HepG2 (cell line): ENCODE measurements around the gene CAMK2A. TPM values are rescaled to one million over a fixed set of nuclear protein-coding genes. Genes with fewer than 3 reads are reported as not detected.

Experiments used
- AGO1 ChIP-seq: fragments of 200-400 bp; formaldehyde crosslinking; IDR thresholded peaks from 2 replicates; pipeline ENCODE4 v1.6.1; 2017; ENCODE audit warnings: mild to moderate bottlenecking, low read depth, low read length, moderate library complexity; ENCODE audit not compliant: poor library complexity, severe bottlenecking
- FOXJ3 ChIP-seq: sonication (generic); formaldehyde crosslinking; IDR thresholded peaks from 2 replicates; pipeline ENCODE4 v1.4.0; 2020; ENCODE audit warnings: missing genetic modification reagents, mild to moderate bottlenecking, borderline replicate concordance
- HIVEP1 ChIP-seq: sonication (generic); formaldehyde crosslinking; IDR thresholded peaks from 2 replicates; pipeline ENCODE4 v1.4.0; 2020; ENCODE audit warnings: mild to moderate bottlenecking, missing genetic modification reagents
- HNRNPL ChIP-seq: fragments of 200-400 bp; formaldehyde crosslinking; IDR thresholded peaks from 2 replicates; pipeline ENCODE4 v1.6.1; 2017; ENCODE audit warnings: mild to moderate bottlenecking, low read depth, low read length
- KAT8 ChIP-seq: IDR thresholded peaks from 2 replicates; pipeline ENCODE4 v1.6.1; 2016; ENCODE audit warnings: missing genetic modification reagents, missing compliant biosample characterization
- MED13 ChIP-seq: sonication (generic); formaldehyde crosslinking; IDR thresholded peaks from 2 replicates; pipeline ENCODE4 v1.5.0; 2020; ENCODE audit warnings: missing genetic modification reagents
- PATZ1 ChIP-seq: sonication (generic); formaldehyde crosslinking; IDR thresholded peaks from 2 replicates; pipeline ENCODE4 v1.4.0; 2020; ENCODE audit warnings: missing genetic modification reagents
- RARA ChIP-seq: IDR thresholded peaks from 2 replicates; pipeline ENCODE4 v1.6.1; 2016; ENCODE audit warnings: missing genetic modification reagents, missing compliant biosample characterization
- RFX1 ChIP-seq: fragments of 450-650 bp; IDR thresholded peaks from 2 replicates; pipeline ENCODE4 v1.6.1; 2017
- RXRA ChIP-seq: sonication (generic); formaldehyde crosslinking; IDR thresholded peaks from 2 replicates; pipeline ENCODE4 v1.5.1; 2020; ENCODE audit warnings: missing genetic modification reagents
- SOX13 ChIP-seq, 3 experiments: fragments of 450-650 bp in 1 of 3; sonication (generic) in 1 of 3; formaldehyde crosslinking in 1 of 3; IDR thresholded peaks in 2 of 3; conservative IDR thresholded peaks in 1 of 3; 2 replicates each; pipeline versions ENCODE4 v1.5.0 to v1.6.1; 2016 to 2020; ENCODE audit warnings: antibody characterized with exemption in 1 of 3, mild to moderate bottlenecking in 1 of 3, missing compliant biosample characterization in 1 of 3, missing genetic modification reagents in 1 of 3, moderate library complexity in 1 of 3
- THAP11 ChIP-seq: IDR thresholded peaks from 2 replicates; pipeline ENCODE4 v1.6.1; 2016; ENCODE audit warnings: missing biosample characterization, missing genetic modification reagents
- XBP1 ChIP-seq: sonication (generic); formaldehyde crosslinking; IDR thresholded peaks from 2 replicates; pipeline ENCODE4 v1.5.0; 2020; ENCODE audit warnings: missing genetic modification reagents
- XRCC5 ChIP-seq: fragments of 200-400 bp; formaldehyde crosslinking; optimal IDR thresholded peaks from 2 replicates; pipeline ENCODE3; 2017; ENCODE audit warnings: mild to moderate bottlenecking, low read length
- ZFX ChIP-seq: sonication (generic); formaldehyde crosslinking; IDR thresholded peaks from 2 replicates; pipeline ENCODE4 v1.4.0; 2020; ENCODE audit warnings: mild to moderate bottlenecking, low read depth, missing genetic modification reagents, moderate library complexity
- ZNF331 ChIP-seq: sonication (generic); formaldehyde crosslinking; IDR thresholded peaks from 2 replicates; pipeline ENCODE4 v1.4.0; 2020; ENCODE audit warnings: missing genetic modification reagents
- ZNF687 ChIP-seq: sonication (generic); formaldehyde crosslinking; IDR thresholded peaks from 2 replicates; pipeline ENCODE4 v1.5.1; 2020; ENCODE audit warnings: mild to moderate bottlenecking, missing genetic modification reagents, moderate library complexity
- ZSCAN21 ChIP-seq: sonication (generic); formaldehyde crosslinking; IDR thresholded peaks from 2 replicates; pipeline ENCODE4 v1.8.0; 2022; ENCODE audit warnings: mild to moderate bottlenecking, missing genetic modification reagents, moderate library complexity, borderline replicate concordance
- polyA plus RNA-seq, 8 experiments: library from polyadenylated mRNA; depleted of rRNA in 3 of 8; stranded (reverse) in 7 of 8; unstranded in 1 of 8; fragments of >200 nt; fragmentation: Illumina TruSeq in 4 of 8; extraction: Trizol in 4 of 8; gene quantifications; 2 replicates each; pipeline versions ENCODE4 v1.2.1 to v1.2.3, GENCODE V29; 2011 to 2016; ENCODE audit warnings: low read depth in 4 of 8, missing spikeins in 1 of 8, mixed read lengths in 1 of 8; ENCODE audit not compliant: insufficient read depth in 1 of 8
- total RNA-seq, 5 experiments: library from RNA; depleted of rRNA; stranded (reverse); fragments of >200 nt; fragmentation: Illumina TruSeq; extraction: Trizol; gene quantifications; 2 replicates each; pipeline ENCODE4 v1.2.3, GENCODE V29; 2016; ENCODE audit warnings: low read depth in 1 of 5
- TF ChIP-seq, protein P1 (sequence below): IDR thresholded peaks from 2 replicates; pipeline ENCODE4 v1.4.0; 2020; ENCODE audit warnings: mild to moderate bottlenecking, missing genetic modification reagents

Gene CAMK2A
- total and polyA plus RNA-seq, 2 of the 13 experiments (the other 11 are each of a cell fraction or from before 2014, with no cell fraction given): 0.11 TPM; not detected in 1

DNA sequence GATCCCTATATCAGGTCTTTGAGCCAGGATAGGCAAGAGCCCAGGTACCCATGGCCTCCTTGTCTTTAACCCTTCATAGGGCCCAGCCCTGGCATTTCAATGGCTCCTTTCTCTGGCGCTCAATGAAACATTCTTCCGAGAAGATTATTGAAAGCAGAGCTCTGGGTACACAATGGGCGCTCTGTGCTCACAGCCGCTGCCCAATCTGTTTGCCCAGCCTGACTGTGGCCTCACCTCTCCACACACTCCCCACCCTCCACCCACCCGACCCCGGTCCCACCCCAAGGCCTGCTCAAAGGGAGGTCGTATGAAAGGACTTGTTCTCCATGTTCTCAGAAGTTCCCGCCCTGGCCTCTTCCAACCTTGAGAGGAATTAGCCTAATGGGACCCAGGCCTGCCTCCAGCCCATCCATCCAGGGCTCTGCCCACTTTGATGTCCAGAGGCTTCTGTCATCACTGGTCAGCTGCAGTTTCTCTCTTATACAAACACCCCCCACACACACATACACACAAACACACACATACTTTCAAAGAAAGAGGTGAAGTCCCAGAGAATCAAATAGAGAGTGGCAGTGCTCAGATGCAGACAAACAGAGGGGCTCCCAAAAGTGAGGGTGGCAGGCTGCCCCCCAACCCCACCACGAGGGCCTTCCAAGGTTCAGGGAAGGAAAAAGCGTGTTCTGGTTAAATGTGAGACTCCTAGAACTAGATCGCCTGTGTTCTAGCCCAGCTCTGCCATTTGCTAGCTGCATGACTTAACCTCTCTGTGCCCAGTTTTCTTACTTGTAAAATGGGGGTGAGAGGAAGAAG, 18.2 kb upstream of the CAMK2A start (continued):
- TF ChIP-seq PATZ1 (CRISPR knock-in tag): peak; percentile 72; the same call in 1 of the 2 replicates
- peak; percentile 83 for TF ChIP-seq RXRA
- TF ChIP-seq AGO1: no peak
- TF ChIP-seq FOXJ3 (CRISPR knock-in tag): peak; percentile 19; the same call in 1 of the 2 replicates
- TF ChIP-seq MED13 (CRISPR knock-in tag): 0 out of 2 replicates have a peak, but pooled peaks have one; percentile 45
- TF ChIP-seq ZNF687: peak; percentile 23; the same call in 1 of the 2 replicates
- 0 out of 2 replicates have a peak, but pooled peaks have one; percentile 55 for TF ChIP-seq HNRNPL
- TF ChIP-seq RARA (CRISPR knock-in tag): peak; percentile 46
- TF ChIP-seq THAP11 (CRISPR knock-in tag): 0 out of 2 replicates have a peak, but pooled peaks have one; percentile 13
- peak; percentile 52; the same call in 1 of the 2 replicates for TF ChIP-seq KAT8
- TF ChIP-seq ZFX (CRISPR knock-in tag): peak; percentile 41
- TF ChIP-seq XRCC5: peak; percentile 84
- TF ChIP-seq XBP1 (CRISPR knock-in tag): no peak
- no peak for TF ChIP-seq RFX1
- peak; percentile 11; the same call in 1 of the 2 replicates for TF ChIP-seq ZNF331 (CRISPR knock-in tag)
- no peak for TF ChIP-seq HIVEP1
- TF ChIP-seq ZSCAN21 (CRISPR knock-in tag): no peak
- peak; percentile 37; the same call in 1 of the 2 replicates for TF ChIP-seq SOX13 (IDR thresholded peaks at IDR 0.05)
- TF ChIP-seq SOX13 (CRISPR knock-in tag; conservative IDR thresholded peaks at IDR 0.05 in 1 of 2, IDR thresholded peaks at IDR 0.05 in 1 of 2): peak in 1 of 2 experiments; percentile 59; a peak in 2 of 4 replicates
- TF ChIP-seq, protein P1, sequence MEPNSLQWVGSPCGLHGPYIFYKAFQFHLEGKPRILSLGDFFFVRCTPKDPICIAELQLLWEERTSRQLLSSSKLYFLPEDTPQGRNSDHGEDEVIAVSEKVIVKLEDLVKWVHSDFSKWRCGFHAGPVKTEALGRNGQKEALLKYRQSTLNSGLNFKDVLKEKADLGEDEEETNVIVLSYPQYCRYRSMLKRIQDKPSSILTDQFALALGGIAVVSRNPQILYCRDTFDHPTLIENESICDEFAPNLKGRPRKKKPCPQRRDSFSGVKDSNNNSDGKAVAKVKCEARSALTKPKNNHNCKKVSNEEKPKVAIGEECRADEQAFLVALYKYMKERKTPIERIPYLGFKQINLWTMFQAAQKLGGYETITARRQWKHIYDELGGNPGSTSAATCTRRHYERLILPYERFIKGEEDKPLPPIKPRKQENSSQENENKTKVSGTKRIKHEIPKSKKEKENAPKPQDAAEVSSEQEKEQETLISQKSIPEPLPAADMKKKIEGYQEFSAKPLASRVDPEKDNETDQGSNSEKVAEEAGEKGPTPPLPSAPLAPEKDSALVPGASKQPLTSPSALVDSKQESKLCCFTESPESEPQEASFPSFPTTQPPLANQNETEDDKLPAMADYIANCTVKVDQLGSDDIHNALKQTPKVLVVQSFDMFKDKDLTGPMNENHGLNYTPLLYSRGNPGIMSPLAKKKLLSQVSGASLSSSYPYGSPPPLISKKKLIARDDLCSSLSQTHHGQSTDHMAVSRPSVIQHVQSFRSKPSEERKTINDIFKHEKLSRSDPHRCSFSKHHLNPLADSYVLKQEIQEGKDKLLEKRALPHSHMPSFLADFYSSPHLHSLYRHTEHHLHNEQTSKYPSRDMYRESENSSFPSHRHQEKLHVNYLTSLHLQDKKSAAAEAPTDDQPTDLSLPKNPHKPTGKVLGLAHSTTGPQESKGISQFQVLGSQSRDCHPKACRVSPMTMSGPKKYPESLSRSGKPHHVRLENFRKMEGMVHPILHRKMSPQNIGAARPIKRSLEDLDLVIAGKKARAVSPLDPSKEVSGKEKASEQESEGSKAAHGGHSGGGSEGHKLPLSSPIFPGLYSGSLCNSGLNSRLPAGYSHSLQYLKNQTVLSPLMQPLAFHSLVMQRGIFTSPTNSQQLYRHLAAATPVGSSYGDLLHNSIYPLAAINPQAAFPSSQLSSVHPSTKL (CRISPR knock-in tag): peak; percentile 63; the same call in 1 of the 2 replicates
